OCI-LY1 (cell line): Measurements from ENCODE around the gene L3MBTL4.

ENCODE experiments used
- CTCF ChIP-seq: fragments of 200-600 bp; sonication (generic), shearing (Covaris generic); IDR thresholded peaks from 2 replicates; pipeline ENCODE4 v1.5.1; 2017; ENCODE audit warnings: mild to moderate bottlenecking, antibody characterized with exemption, low read length, moderate library complexity, mixed read lengths
- EZH2 ChIP-seq: fragments of 200-600 bp; sonication (generic), shearing (Covaris generic); IDR thresholded peaks from 2 replicates; pipeline ENCODE4 v1.8.0; 2017; ENCODE audit warnings: borderline replicate concordance, mixed run types, mild to moderate bottlenecking, antibody characterized with exemption, low read length, moderate library complexity, mixed read lengths

- TF ChIP-seq CTCF (no peak), EZH2 (no peak)
These were observed 432.4 kb downstream of the L3MBTL4 start for GRCh38 chr18:5982332-5982731.
